Neural cell (in vitro differentiated cells): ENCODE data around the gene PNMA6F.
"Not testable (repeated sequence)": the region's sequence is repeated elsewhere in the genome, so short reads cannot be mapped to it uniquely, and the experiment has no call there.

Experiments used
- CTCF ChIP-seq: fragments of 450-650 bp; IDR thresholded peaks from 2 replicates; pipeline ENCODE4 v1.5.1; 2014; ENCODE audit warnings: antibody characterized with exemption, mild to moderate bottlenecking, moderate library complexity; ENCODE audit not compliant: poor library complexity, severe bottlenecking
- REST ChIP-seq: IDR thresholded peaks from 2 replicates; pipeline ENCODE4 v1.6.1; 2012; ENCODE audit warnings: borderline replicate concordance

GRCh38 chrX:153272584-153272983 is 49.0 kb downstream of the PNMA6F start:
- not testable (repeated sequence) for TF ChIP-seq CTCF, REST
